Measurements from ENCODE around the gene PRM2.

PRM2 gene

DNA sequence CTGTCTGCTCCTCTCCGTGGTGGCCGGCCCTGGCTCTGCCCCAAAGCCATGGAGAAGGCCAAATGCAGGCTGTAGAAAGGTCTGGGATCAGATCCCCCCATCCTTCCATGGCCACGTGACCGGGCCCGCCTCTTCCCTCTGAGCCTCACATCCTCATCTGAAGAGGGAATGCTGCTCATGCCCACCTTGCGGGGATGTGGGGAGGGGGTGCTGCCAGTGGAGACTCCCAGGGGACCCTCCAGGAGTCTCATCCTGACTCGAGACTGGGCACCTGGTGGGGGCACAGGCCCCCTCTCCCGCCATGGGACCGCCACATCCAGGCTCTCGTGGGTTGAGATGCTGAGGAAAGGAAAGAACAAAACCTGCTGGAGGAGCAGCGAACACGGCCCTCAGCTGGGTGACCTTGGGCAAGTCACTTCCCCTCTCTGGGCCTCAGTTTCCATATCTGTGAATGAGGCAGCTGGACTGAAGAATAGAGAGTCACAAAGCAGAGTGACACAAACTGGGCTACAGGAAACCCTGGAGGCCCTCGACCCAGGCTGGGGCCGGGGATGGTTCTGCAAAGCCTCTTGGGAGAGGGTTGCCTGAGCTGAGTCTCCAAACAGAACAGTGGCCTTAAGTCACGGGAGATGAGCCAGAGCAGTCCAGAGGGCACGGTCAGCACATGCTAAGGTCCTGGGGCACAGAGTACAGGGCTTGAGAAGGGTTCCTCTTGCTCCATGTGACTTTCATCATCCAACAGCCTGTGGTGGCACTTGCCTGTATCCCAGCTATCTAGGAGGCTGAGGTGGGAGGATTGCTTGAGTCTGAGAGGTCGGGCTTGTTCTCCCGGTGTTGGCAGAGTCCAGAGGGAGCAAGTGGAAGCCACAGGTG lies 50.4 kb downstream of the PRM2 start:
- no peak for DNase-seq (ENCODE audit: low spot score)

Measured in kidney capillary endothelial cell (primary cell).